Measurements from ENCODE around the gene ACSL5. TPM values are rescaled to one million over a fixed set of nuclear protein-coding genes. Genes with fewer than 3 reads are reported as not detected.

Gene ACSL5
- polyA plus RNA-seq, 1 of the 3 experiments (the other 2 are of a cell fraction): 0.08 TPM

- peaks cover 79% of the 10 kb centered on the region for H3K79me2 ChIP-seq (ENCODE audit: insufficient read depth)
- H3K27me3 ChIP-seq (ENCODE audit: insufficient read depth): no peaks in the 10 kb centered on the region
- H2AFZ ChIP-seq (ENCODE audit: low read depth): peak overlapping the region; percentile 89
- H3K4me3 ChIP-seq (ENCODE audit: low read depth in 2 of 2, low read length in 1 of 2): peak overlapping the region; percentile 87 to 91
- H3K4me2 ChIP-seq: peak overlapping the region; percentile 83
- peaks cover 5% of the 10 kb centered on the region for H3F3A ChIP-seq (replicated peaks; ENCODE audit: insufficient read depth)
- H3K4me1 ChIP-seq (ENCODE audit: control insufficient read depth in 1 of 2, insufficient read depth in 2 of 2, low read depth in 1 of 2, low read length in 1 of 2): peaks cover 6 to 11% of the 10 kb centered on the region in 2 experiments; a peak in 3 of 4 replicates
- WGBS (ENCODE audit: low lambda C conversion rate): under 1% methylated on average over 10 of the region's 10 CpGs
- H4K20me1 ChIP-seq (ENCODE audit: insufficient read depth): no peaks in the 10 kb centered on the region
- peaks cover 29 to 40% of the 10 kb centered on the region in 2 experiments for H3K36me3 ChIP-seq (replicated peaks in 1 of 2; ENCODE audit: control insufficient read depth in 1 of 2, insufficient read depth in 2 of 2, low read length in 1 of 2)
- TF ChIP-seq IRF3 (IDR thresholded peaks at IDR 0.05; ENCODE audit: low read depth, low read length): no peak
- no peak for TF ChIP-seq FOXM1 (IDR thresholded peaks at IDR 0.05; ENCODE audit: low read depth)
- no peak for TF ChIP-seq REST (IDR thresholded peaks at IDR 0.05; ENCODE audit: low read depth, low read length)
- TF ChIP-seq CHD2 (IDR thresholded peaks at IDR 0.05; ENCODE audit: low read length, partially characterized antibody): no peak
- TF ChIP-seq YY1 (IDR thresholded peaks at IDR 0.05; ENCODE audit: low read depth): no peak
- no peak for TF ChIP-seq POLR2AphosphoS5 (IDR thresholded peaks at IDR 0.05; ENCODE audit: low read depth, low read length)
- no peak for TF ChIP-seq ELF1 (IDR thresholded peaks at IDR 0.05)
- no peak for TF ChIP-seq PBX3 (IDR thresholded peaks at IDR 0.05)
- peak overlapping the region in 1 of 2 experiments; percentile 93; a peak in 3 of 4 replicates for H3K27ac ChIP-seq (ENCODE audit: low read depth in 2 of 2, low read length in 1 of 2)
- no peaks in the 10 kb centered on the region for H3K9me2 ChIP-seq
- H3K9ac ChIP-seq: peak overlapping the region; percentile 90
- ChIA-PET POLR2A (interaction anchor here (1.2 kb wide), 1 partner anchor 25 kb away, joined by 4 read pairs; no protein-coding TSS in a partner anchor), CTCF (interaction anchor here (0.6 to 2.2 kb wide), 4 partner anchors 13 to 322 kb away, joined by 3 to 19 read pairs (median 4); no protein-coding TSS in a partner anchor)
- H3K9me3 ChIP-seq: no peaks in the 10 kb centered on the region
- DNase-seq: no peak
These were observed 73.7 kb downstream of the ACSL5 start for GRCh38 chr10:112447620-112447928.

GRCh38 chr10:112448888-112449287, 75.0 kb downstream of the ACSL5 start:
- H3K4me1 ChIP-seq (ENCODE audit: control insufficient read depth in 1 of 2, insufficient read depth in 2 of 2, low read depth in 1 of 2, low read length in 1 of 2): peaks cover 6 to 11% of the 10 kb centered on the region in 2 experiments; a peak in 3 of 4 replicates
- POLR2A ChIA-PET: no interaction called here
- CTCF ChIA-PET: interaction anchor here (1.6 kb wide), 1 partner anchor 12 kb away, joined by 4 read pairs; no protein-coding TSS in a partner anchor

More at GRCh38 chr10:112448888-112449287, 75.0 kb downstream of the ACSL5 start:
- no peak overlapping the region for H3K27ac ChIP-seq (ENCODE audit: low read depth in 2 of 2, low read length in 1 of 2)
- H3K9ac ChIP-seq: no peak overlapping the region
- peaks cover 5% of the 10 kb centered on the region for H3F3A ChIP-seq (replicated peaks; ENCODE audit: insufficient read depth)
- 90% methylated on average over 4 of the region's 4 CpGs for WGBS (ENCODE audit: low lambda C conversion rate)
- H3K27me3 ChIP-seq (ENCODE audit: insufficient read depth): no peaks in the 10 kb centered on the region
- H3K36me3 ChIP-seq (replicated peaks in 1 of 2; ENCODE audit: control insufficient read depth in 1 of 2, insufficient read depth in 2 of 2, low read length in 1 of 2): peaks cover 25 to 29% of the 10 kb centered on the region in 2 experiments
- no peaks in the 10 kb centered on the region for H3K9me2 ChIP-seq
- no peak for DNase-seq
- H2AFZ ChIP-seq (ENCODE audit: low read depth): no peak overlapping the region
- no peak for TF ChIP-seq PBX3 (IDR thresholded peaks at IDR 0.05)
- TF ChIP-seq FOXM1 (IDR thresholded peaks at IDR 0.05; ENCODE audit: low read depth): no peak
- TF ChIP-seq YY1 (IDR thresholded peaks at IDR 0.05; ENCODE audit: low read depth): no peak
- no peak for TF ChIP-seq TAF1 (IDR thresholded peaks at IDR 0.05; ENCODE audit: borderline replicate concordance, low read depth, low read length)
- no peak for TF ChIP-seq TCF12 (IDR thresholded peaks at IDR 0.05)
- no peak for TF ChIP-seq GATA2 (CRISPR knock-in tag; IDR thresholded peaks at IDR 0.05)
- no peak for TF ChIP-seq SIN3A (IDR thresholded peaks at IDR 0.05; ENCODE audit: borderline replicate concordance, low read depth, low read length)
- peaks cover 79% of the 10 kb centered on the region for H3K79me2 ChIP-seq (ENCODE audit: insufficient read depth)
- H3K4me2 ChIP-seq: no peak overlapping the region
- H4K20me1 ChIP-seq (ENCODE audit: insufficient read depth): no peaks in the 10 kb centered on the region
- H3K4me3 ChIP-seq (ENCODE audit: low read depth in 2 of 2, low read length in 1 of 2): no peak overlapping the region
- no peaks in the 10 kb centered on the region for H3K9me3 ChIP-seq
